Calu3 (cell line): ENCODE results near the gene DBX2. TPM values are rescaled to one million over a fixed set of nuclear protein-coding genes. Genes with fewer than 3 reads are reported as not detected.
"Not testable (repeated sequence)": the region's sequence is repeated elsewhere in the genome, so short reads cannot be mapped to it uniquely, and the experiment has no call there.

Source experiments
- Bru-seq: library from RNA; stranded (reverse); fragments of 400-500 nt; gene quantifications from one replicate; lab custom pipeline; 2021; lab: Mats Ljungman, UMichigan
- BruChase-seq, 2 experiments: library from RNA; stranded (reverse); fragments of 400-500 nt; gene quantifications; one replicate each; lab custom pipeline; 2021; lab: Mats Ljungman, UMichigan
- BruUV-seq: library from RNA; stranded (reverse); fragments of 400-500 nt; replicated peaks from 2 replicates; lab custom pipeline; 2021; lab: Mats Ljungman, UMichigan
- CTCF ChIA-PET: fragments of 300-600 bp; sonication (Branson Sonifier 250); formaldehyde crosslinking; loops from one replicate; lab custom pipeline; 2022; ENCODE audit warnings: antibody characterized with exemption; lab: Charles Lee
- DNase-seq: peaks from one replicate; pipeline ENCODE4 v3.0.0; 2022
- H3K27ac Mint-ChIP-seq: one replicate; pipeline ENCODE4 v1.8.0; 2022; ENCODE audit warnings: mixed read lengths; ENCODE audit not compliant: unreplicated experiment
- H3K27me3 Mint-ChIP-seq: one replicate; pipeline ENCODE4 v1.8.0; 2022; ENCODE audit warnings: mixed read lengths; ENCODE audit not compliant: unreplicated experiment
- H3K36me3 Mint-ChIP-seq: one replicate; pipeline ENCODE4 v1.8.0; 2022; ENCODE audit warnings: mild to moderate bottlenecking, moderate library complexity, mixed read lengths; ENCODE audit not compliant: insufficient read depth, unreplicated experiment
- H3K4me1 Mint-ChIP-seq: one replicate; pipeline ENCODE4 v1.8.0; 2022; ENCODE audit warnings: mild to moderate bottlenecking, low read depth, mixed read lengths; ENCODE audit not compliant: unreplicated experiment
- H3K4me3 Mint-ChIP-seq: one replicate; pipeline ENCODE4 v1.8.0; 2022; ENCODE audit warnings: mild to moderate bottlenecking, low read depth, moderate library complexity, mixed read lengths; ENCODE audit not compliant: unreplicated experiment
- H3K9me3 Mint-ChIP-seq: one replicate; pipeline ENCODE4 v1.8.0; 2022; ENCODE audit warnings: low read depth, mixed read lengths; ENCODE audit not compliant: unreplicated experiment
- intact Hi-C: fragments of 100-400 bp; cut with micrococcal nuclease; formaldehyde crosslinking; loops from one replicate; pipeline ENCODE4 v1.10.0; 2022; ENCODE audit not compliant: unreplicated experiment
- long read RNA-seq: library from polyadenylated mRNA; stranded (forward); transcript quantifications from one replicate; pipeline ENCODE4 v2.0.0, GENCODE V29; 2022
- total RNA-seq: library from RNA; stranded (reverse); gene quantifications from 2 replicates; pipeline ENCODE4 v1.2.3, GENCODE V29; 2022
- TF ChIP-seq, protein P1 (sequence below): fragments of 200-600 bp; IDR thresholded peaks from one replicate; pipeline ENCODE4 v1.8.0; 2022; ENCODE audit warnings: antibody characterized with exemption; ENCODE audit not compliant: unreplicated experiment

DBX2 gene
- total RNA-seq, result not detected in 2 replicates
- percentile 5 among the genes with signal in this experiment for Bru-seq, nascent RNA
- BruChase-seq, experiment 1, labeled RNA remaining after a 6-hour chase, result not detected
- not detected for BruChase-seq, experiment 2, labeled RNA remaining after a 2-hour chase
- long read RNA-seq, result 0 reads

DNA sequence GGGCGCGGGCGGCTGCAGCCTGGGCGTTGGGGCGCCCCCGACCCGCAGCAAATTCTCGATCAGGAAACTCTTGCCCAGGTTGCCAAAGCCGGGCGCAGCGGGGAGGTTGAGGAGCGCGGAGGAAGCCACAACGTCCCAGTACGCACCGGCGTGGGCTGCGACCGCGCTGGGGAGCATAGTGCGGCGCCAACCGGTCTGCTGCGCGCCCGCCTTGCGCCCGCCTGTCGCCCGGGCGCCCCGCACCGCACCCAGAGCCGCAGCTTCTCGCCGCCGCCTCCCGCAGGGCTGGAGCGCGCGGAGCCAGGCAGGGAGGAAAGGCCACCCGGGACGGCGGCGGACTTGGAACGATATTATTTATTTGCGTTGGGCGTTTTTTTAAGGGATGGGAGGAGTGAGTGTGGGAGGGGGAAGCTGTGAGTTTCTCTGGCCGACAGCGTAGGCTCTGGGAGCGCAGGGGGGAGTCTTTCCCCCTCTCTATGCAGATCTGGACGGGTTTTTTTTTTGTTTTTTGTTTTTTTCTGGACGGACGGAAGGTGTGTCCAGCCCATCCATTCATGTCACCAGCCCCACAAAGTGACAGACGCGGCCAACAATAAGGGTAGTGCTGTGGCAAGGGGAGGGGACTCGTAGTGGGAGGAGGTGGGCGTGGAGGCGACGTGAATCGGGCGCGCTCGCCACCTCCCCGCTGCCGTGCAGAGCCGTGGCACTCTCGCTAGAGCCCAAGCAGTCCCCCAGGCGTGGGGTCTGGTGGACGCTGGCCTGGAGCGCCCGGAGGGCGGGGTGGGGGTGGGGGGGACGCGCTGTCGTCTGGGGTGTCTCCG lies at the start of gene DBX2:
Gene DBX2, minus strand, starts transcription at position 349 of the 821 bp plus-strand sequence. Its CDS starts 172 bp downstream, at position 177.
- no TSS peak for BruUV-seq
- intact Hi-C loops, result no loop called here
- no peaks in the 10 kb centered on the region for H3K9me3 Mint-ChIP-seq
- H3K36me3 Mint-ChIP-seq, result peaks cover 8% of the 10 kb centered on the region
- H3K4me3 Mint-ChIP-seq, result peak within 1 kb of the TSS; percentile 85
- TF ChIP-seq, protein P1, sequence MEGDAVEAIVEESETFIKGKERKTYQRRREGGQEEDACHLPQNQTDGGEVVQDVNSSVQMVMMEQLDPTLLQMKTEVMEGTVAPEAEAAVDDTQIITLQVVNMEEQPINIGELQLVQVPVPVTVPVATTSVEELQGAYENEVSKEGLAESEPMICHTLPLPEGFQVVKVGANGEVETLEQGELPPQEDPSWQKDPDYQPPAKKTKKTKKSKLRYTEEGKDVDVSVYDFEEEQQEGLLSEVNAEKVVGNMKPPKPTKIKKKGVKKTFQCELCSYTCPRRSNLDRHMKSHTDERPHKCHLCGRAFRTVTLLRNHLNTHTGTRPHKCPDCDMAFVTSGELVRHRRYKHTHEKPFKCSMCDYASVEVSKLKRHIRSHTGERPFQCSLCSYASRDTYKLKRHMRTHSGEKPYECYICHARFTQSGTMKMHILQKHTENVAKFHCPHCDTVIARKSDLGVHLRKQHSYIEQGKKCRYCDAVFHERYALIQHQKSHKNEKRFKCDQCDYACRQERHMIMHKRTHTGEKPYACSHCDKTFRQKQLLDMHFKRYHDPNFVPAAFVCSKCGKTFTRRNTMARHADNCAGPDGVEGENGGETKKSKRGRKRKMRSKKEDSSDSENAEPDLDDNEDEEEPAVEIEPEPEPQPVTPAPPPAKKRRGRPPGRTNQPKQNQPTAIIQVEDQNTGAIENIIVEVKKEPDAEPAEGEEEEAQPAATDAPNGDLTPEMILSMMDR, result no peak
- DNase-seq, result peak; percentile 4
- CTCF ChIA-PET, result no interaction called here
- peaks cover 35% of the 10 kb centered on the region for H3K27me3 Mint-ChIP-seq
- H3K4me1 Mint-ChIP-seq, result no peaks in the 10 kb centered on the region
- H3K27ac Mint-ChIP-seq, result peak within 1 kb of the TSS; percentile 17

DNA sequence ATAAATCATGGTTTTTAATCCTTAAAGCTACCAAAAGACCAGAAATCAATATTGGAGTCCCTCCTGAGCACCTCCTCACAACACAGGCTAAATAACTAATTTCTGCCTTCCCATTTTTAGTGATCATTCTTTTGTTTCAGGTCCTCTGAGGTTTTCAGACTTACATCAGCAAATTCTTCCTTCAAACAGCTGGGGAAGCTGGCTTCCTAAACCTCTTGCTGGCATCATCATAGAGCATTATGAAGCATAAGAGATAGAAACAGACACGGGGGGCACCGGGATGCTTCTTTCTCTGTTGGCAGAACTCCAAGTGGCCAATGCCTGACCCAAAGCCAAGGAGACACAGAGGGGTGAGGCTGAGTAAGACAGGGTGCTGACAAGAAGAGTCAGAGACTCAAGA lies 47.9 kb upstream of the DBX2 start:
- intact Hi-C loops, result no loop called here
- Mint-ChIP-seq H3K9me3 (no peaks in the 10 kb centered on the region), H3K27me3 (peaks cover 29% of the 10 kb centered on the region), H3K4me1 (no peaks in the 10 kb centered on the region), H3K27ac (no peak overlapping the region), H3K36me3 (no peaks in the 10 kb centered on the region), H3K4me3 (no peak overlapping the region)
- no peak for DNase-seq
- BruUV-seq, result no TSS peak
- TF ChIP-seq, protein P1, result no peak
- CTCF ChIA-PET, result no interaction called here

DNA sequence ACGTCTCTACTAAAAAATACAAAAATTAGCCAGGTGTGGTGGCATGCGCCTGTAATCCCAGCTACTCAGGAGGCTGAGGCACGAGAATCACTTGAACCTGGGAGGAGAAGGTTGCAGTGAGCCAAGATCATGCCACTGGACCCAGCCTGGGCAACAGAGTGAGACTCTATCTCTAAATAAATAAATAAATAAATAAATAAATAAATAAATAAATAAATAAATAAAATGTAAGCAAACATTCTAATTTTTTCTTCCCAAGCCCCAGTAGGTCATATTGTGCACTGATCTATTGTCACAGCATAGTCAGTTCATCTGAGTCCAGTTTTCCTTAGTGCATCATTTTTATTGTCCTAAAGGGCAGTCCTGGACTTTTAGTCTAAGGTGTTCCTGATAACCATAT lies 44.5 kb upstream of the DBX2 start:
- H3K4me1 Mint-ChIP-seq, H3K36me3 Mint-ChIP-seq, CTCF ChIA-PET, H3K9me3 Mint-ChIP-seq, BruUV-seq, H3K27ac Mint-ChIP-seq, intact Hi-C loops, H3K4me3 Mint-ChIP-seq, DNase-seq: not testable (repeated sequence)
- H3K27me3 Mint-ChIP-seq, result peaks cover 31% of the 10 kb centered on the region

DNA sequence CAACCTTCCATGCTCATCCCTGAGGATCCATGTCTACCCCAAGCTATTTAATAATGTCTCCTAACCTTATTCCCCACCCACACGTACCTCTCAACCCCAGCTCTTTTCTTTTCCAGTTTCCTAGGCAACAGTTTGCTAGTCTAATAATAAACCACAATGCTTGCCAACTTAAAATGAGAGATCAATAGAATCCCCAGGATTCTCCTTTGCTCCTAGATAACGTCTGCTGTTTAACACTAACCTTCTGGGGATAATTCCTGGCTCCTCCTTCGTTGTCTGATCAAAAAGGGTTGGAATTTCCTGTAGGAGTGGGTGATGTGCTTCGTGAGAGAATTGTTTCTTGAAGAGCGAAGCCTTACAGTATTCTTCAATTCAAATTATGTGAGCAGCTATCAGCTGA lies 42.2 kb upstream of the DBX2 start:
- no peak for DNase-seq
- BruUV-seq, result no TSS peak
- intact Hi-C loops, result no loop called here
- no peak overlapping the region for H3K27ac Mint-ChIP-seq
- H3K9me3 Mint-ChIP-seq, result no peaks in the 10 kb centered on the region
- H3K36me3 Mint-ChIP-seq, result no peaks in the 10 kb centered on the region
- H3K27me3 Mint-ChIP-seq, result peaks cover 12% of the 10 kb centered on the region
- CTCF ChIA-PET, result no interaction called here
- H3K4me3 Mint-ChIP-seq, result no peak overlapping the region
- no peaks in the 10 kb centered on the region for H3K4me1 Mint-ChIP-seq
- TF ChIP-seq, protein P1, result no peak
